Measurements from ENCODE around the gene SLC25A30.

GRCh38 chr13:45396533-45397095 is 21.6 kb downstream of the SLC25A30 start:
- TF ChIP-seq ZNF800 (CRISPR knock-in tag; IDR thresholded peaks at IDR 0.05) (no peak), CEBPB (IDR thresholded peaks at IDR 0.05; ENCODE audit: borderline replicate concordance, low read depth, low read length) (no peak), ZNF138 (CRISPR knock-in tag; IDR thresholded peaks at IDR 0.05; ENCODE audit: low read depth) (no peak), CTCF (CRISPR knock-in tag; IDR thresholded peaks at IDR 0.05) (no peak), SOX5 (CRISPR knock-in tag; IDR thresholded peaks at IDR 0.05; ENCODE audit: borderline replicate concordance) (no peak), ZNF577 (CRISPR knock-in tag; IDR thresholded peaks at IDR 0.05; ENCODE audit: borderline replicate concordance, low read depth) (no peak), ATF1 (CRISPR knock-in tag; IDR thresholded peaks at IDR 0.05) (no peak), STAG1 (CRISPR knock-in tag; IDR thresholded peaks at IDR 0.05) (no peak), CBX5 (CRISPR knock-in tag; IDR thresholded peaks at IDR 0.05; ENCODE audit: borderline replicate concordance) (no peak), SRF (IDR thresholded peaks at IDR 0.05; ENCODE audit: low read depth, low read length) (no peak)
- TF ChIP-seq, protein P1, sequence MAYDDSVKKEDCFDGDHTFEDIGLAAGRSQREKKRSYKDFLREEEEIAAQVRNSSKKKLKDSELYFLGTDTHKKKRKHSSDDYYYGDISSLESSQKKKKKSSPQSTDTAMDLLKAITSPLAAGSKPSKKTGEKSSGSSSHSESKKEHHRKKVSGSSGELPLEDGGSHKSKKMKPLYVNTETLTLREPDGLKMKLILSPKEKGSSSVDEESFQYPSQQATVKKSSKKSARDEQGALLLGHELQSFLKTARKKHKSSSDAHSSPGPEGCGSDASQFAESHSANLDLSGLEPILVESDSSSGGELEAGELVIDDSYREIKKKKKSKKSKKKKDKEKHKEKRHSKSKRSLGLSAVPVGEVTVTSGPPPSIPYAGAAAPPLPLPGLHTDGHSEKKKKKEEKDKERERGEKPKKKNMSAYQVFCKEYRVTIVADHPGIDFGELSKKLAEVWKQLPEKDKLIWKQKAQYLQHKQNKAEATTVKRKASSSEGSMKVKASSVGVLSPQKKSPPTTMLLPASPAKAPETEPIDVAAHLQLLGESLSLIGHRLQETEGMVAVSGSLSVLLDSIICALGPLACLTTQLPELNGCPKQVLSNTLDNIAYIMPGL (CRISPR knock-in tag; IDR thresholded peaks at IDR 0.05; ENCODE audit: borderline replicate concordance in 1 of 2, low read depth in 1 of 2), result no peak

Data from HepG2 (cell line).